HEK293 (cell line): ENCODE results near the gene PXYLP1.

ENCODE experiments used
- CTCF ChIA-PET: fragments of 350-600 bp; formaldehyde crosslinking; extraction: SDS; loops from one replicate; lab custom pipeline; 2021; ENCODE audit warnings: antibody characterized with exemption; lab: Yijun Ruan, JAX
- POLR2A ChIA-PET: fragments of 300-600 bp; formaldehyde crosslinking; extraction: SDS; loops from one replicate; lab custom pipeline; 2020; ENCODE audit warnings: antibody characterized with exemption, inconsistent platforms; lab: Yijun Ruan, JAX
- H3K27ac ChIP-seq: fragments of 200-500 bp; sonication (Bioruptor generic); 2 replicates; pipeline ENCODE4 v1.5.1; 2014; ENCODE audit warnings: low read depth, low read length, control low read depth, inconsistent platforms; ENCODE audit errors: extremely low read depth
- H3K36me3 ChIP-seq, 2 experiments: fragments of 200-500 bp in 1 of 2; sonication (Bioruptor generic) in 1 of 2; 1 replicate in 1 of 2; 2 replicates in 1 of 2; pipeline ENCODE4 v1.5.1; 2014 to 2017; ENCODE audit warnings: inconsistent platforms in 2 of 2, low read length in 2 of 2; ENCODE audit not compliant: control insufficient read depth in 2 of 2, insufficient read depth in 1 of 2
- H3K4me1 ChIP-seq: fragments of 200-500 bp; sonication (Bioruptor generic); 2 replicates; pipeline ENCODE4 v1.5.1; 2014; ENCODE audit warnings: mild to moderate bottlenecking, low read length, inconsistent platforms; ENCODE audit not compliant: control insufficient read depth, insufficient read depth
- H3K4me3 ChIP-seq: 2 replicates; pipeline ENCODE4 v1.5.1; 2011; ENCODE audit warnings: low read depth, mild to moderate bottlenecking, control low read depth, low read length, moderate library complexity
- H3K9me3 ChIP-seq: fragments of 200-500 bp; sonication (Bioruptor generic); 2 replicates; pipeline ENCODE4 v1.5.1; 2014; ENCODE audit warnings: low read depth, low read length, inconsistent platforms; ENCODE audit not compliant: control insufficient read depth, insufficient read depth
- SP7 ChIP-seq: fragments of 450-650 bp; formaldehyde crosslinking; IDR thresholded peaks from 2 replicates; pipeline ENCODE4 v1.5.1; 2016; ENCODE audit warnings: missing biosample characterization, missing genetic modification characterization
- YY2 ChIP-seq: fragments of 450-650 bp; formaldehyde crosslinking; IDR thresholded peaks from 2 replicates; pipeline ENCODE4 v1.5.1; 2016; ENCODE audit warnings: missing biosample characterization, missing genetic modification characterization
- ZBTB48 ChIP-seq: fragments of 450-650 bp; formaldehyde crosslinking; IDR thresholded peaks from 2 replicates; pipeline ENCODE4 v1.5.1; 2016; ENCODE audit warnings: missing biosample characterization, missing genetic modification characterization
- ZBTB7A ChIP-seq: fragments of 450-650 bp; formaldehyde crosslinking; IDR thresholded peaks from 2 replicates; pipeline ENCODE4 v1.5.1; 2016; ENCODE audit warnings: low read depth, missing biosample characterization, missing genetic modification characterization
- ZEB2 ChIP-seq: fragments of 450-650 bp; formaldehyde crosslinking; IDR thresholded peaks from 2 replicates; pipeline ENCODE4 v1.5.1; 2016; ENCODE audit warnings: missing biosample characterization, missing genetic modification characterization
- ZNF140 ChIP-seq: fragments of 450-650 bp; formaldehyde crosslinking; IDR thresholded peaks from 2 replicates; pipeline ENCODE4 v1.5.1; 2016; ENCODE audit warnings: missing biosample characterization, missing genetic modification characterization
- ZNF146 ChIP-seq: fragments of 450-650 bp; formaldehyde crosslinking; IDR thresholded peaks from 2 replicates; pipeline ENCODE4 v1.5.1; 2016; ENCODE audit warnings: missing biosample characterization, missing genetic modification characterization
- ZNF155 ChIP-seq: fragments of 450-650 bp; formaldehyde crosslinking; IDR thresholded peaks from 2 replicates; pipeline ENCODE4 v1.5.1; 2016; ENCODE audit warnings: missing biosample characterization, missing genetic modification characterization
- ZNF214 ChIP-seq: fragments of 450-650 bp; formaldehyde crosslinking; IDR thresholded peaks from 2 replicates; pipeline ENCODE4 v1.5.1; 2017; ENCODE audit warnings: missing biosample characterization, mild to moderate bottlenecking, missing genetic modification characterization, borderline replicate concordance
- ZNF341 ChIP-seq: fragments of 450-650 bp; formaldehyde crosslinking; IDR thresholded peaks from 2 replicates; pipeline ENCODE4; 2016; ENCODE audit warnings: low read depth, missing biosample characterization, missing genetic modification characterization
- ZNF549 ChIP-seq: fragments of 450-650 bp; IDR thresholded peaks from 2 replicates; pipeline ENCODE4 v1.5.1; 2018; ENCODE audit warnings: missing biosample characterization, missing genetic modification characterization, mild to moderate bottlenecking, inconsistent platforms, moderate library complexity
- ZNF658 ChIP-seq: fragments of 450-650 bp; formaldehyde crosslinking; IDR thresholded peaks from 2 replicates; pipeline ENCODE4; 2016; ENCODE audit warnings: missing biosample characterization, missing genetic modification characterization
- ZNF660 ChIP-seq: fragments of 450-650 bp; IDR thresholded peaks from 2 replicates; pipeline ENCODE4 v1.5.1; 2018; ENCODE audit warnings: missing biosample characterization, mild to moderate bottlenecking, missing genetic modification characterization
- ZNF768 ChIP-seq: fragments of 450-650 bp; formaldehyde crosslinking; IDR thresholded peaks from 2 replicates; pipeline ENCODE4 v1.5.1; 2018; ENCODE audit warnings: missing biosample characterization, mild to moderate bottlenecking, missing genetic modification characterization
- ZNF776 ChIP-seq: fragments of 450-650 bp; formaldehyde crosslinking; IDR thresholded peaks from 2 replicates; pipeline ENCODE4 v1.5.0; 2017; ENCODE audit warnings: missing biosample characterization, missing genetic modification characterization, borderline replicate concordance
- ZNF777 ChIP-seq: fragments of 450-650 bp; formaldehyde crosslinking; IDR thresholded peaks from 2 replicates; pipeline ENCODE4 v1.5.1; 2017; ENCODE audit warnings: missing biosample characterization, missing genetic modification characterization, borderline replicate concordance
- ZXDB ChIP-seq: fragments of 450-650 bp; formaldehyde crosslinking; IDR thresholded peaks from 2 replicates; pipeline ENCODE4 v1.5.1; 2016; ENCODE audit warnings: missing biosample characterization, missing genetic modification characterization
- TF ChIP-seq, protein P1 (sequence below): fragments of 450-650 bp; formaldehyde crosslinking; IDR thresholded peaks from 2 replicates; pipeline ENCODE4 v1.5.1; 2016; ENCODE audit warnings: missing biosample characterization, missing genetic modification characterization
- TF ChIP-seq, protein P2 (sequence below): fragments of 450-650 bp; formaldehyde crosslinking; IDR thresholded peaks from 2 replicates; pipeline ENCODE4 v1.5.1; 2016; ENCODE audit warnings: missing biosample characterization, missing genetic modification characterization
- TF ChIP-seq, protein P3 (sequence below): fragments of 450-650 bp; formaldehyde crosslinking; IDR thresholded peaks from 2 replicates; pipeline ENCODE4 v1.5.1; 2016; ENCODE audit warnings: missing biosample characterization, missing genetic modification characterization
- TF ChIP-seq, protein P4 (sequence below): fragments of 450-650 bp; formaldehyde crosslinking; IDR thresholded peaks from 2 replicates; pipeline ENCODE4 v1.5.1; 2017; ENCODE audit warnings: missing biosample characterization, missing genetic modification characterization
- TF ChIP-seq, protein P5 (sequence below): fragments of 450-650 bp; formaldehyde crosslinking; IDR thresholded peaks from 2 replicates; pipeline ENCODE4 v1.5.1; 2016; ENCODE audit warnings: missing biosample characterization, missing genetic modification characterization
- TF ChIP-seq, protein P6 (sequence below): sonication (generic); formaldehyde crosslinking; IDR thresholded peaks from 2 replicates; pipeline ENCODE4 v1.8.1; 2022; ENCODE audit warnings: mild to moderate bottlenecking, moderate library complexity, missing genetic modification reagents

Gene PXYLP1

DNA sequence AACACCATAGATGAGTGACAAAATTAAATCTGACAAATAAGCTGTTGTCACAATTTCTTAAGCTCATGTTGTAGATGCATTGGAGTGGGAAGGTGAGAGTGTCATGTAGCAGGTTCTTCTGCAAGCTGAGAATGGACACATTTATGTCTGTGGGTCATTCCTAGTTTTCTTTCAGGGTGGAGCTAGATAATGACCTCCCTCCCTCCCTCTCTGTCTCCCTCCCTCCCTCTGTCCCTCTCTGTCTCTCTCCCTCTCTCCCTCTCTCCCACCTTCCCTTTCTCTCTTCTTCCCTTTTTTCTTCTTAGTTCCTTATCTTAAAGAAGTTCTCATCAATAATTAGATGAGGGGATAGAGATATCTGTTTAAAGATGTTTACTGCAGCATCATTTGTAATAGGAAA lies 36.0 kb downstream of the PXYLP1 start (continued):
- TF ChIP-seq ZNF155 (tag by site-specific recombination) (no peak), ZNF777 (tag by site-specific recombination) (no peak), ZNF549 (no peak)
- TF ChIP-seq, protein P1, sequence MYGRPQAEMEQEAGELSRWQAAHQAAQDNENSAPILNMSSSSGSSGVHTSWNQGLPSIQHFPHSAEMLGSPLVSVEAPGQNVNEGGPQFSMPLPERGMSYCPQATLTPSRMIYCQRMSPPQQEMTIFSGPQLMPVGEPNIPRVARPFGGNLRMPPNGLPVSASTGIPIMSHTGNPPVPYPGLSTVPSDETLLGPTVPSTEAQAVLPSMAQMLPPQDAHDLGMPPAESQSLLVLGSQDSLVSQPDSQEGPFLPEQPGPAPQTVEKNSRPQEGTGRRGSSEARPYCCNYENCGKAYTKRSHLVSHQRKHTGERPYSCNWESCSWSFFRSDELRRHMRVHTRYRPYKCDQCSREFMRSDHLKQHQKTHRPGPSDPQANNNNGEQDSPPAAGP (tag by site-specific recombination), result no peak

DNA sequence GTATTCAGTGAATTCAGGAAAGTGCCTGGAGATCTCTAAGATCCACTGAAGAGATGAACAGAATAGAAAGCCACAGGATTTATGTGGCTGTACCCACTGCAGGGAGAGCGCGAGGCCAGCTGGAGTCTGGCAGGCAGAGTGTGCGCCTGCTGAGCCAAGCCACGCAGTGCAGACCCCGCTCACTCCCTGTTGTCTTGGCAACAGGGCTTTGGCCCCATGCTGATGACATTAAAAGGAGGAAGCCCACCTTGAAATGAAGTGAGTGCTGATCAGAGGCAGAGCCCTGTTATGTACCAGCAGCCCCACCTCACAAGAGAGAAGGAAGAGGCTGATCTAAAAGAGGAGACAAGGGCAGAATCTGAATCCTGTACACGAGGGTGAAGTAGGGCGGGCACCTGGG lies 36.7 kb downstream of the PXYLP1 start:
- H3K36me3 ChIP-seq, result peaks cover 0 to 10% of the 10 kb centered on the region in 2 experiments; a peak in 1 of 3 replicates
- CTCF ChIA-PET, result interaction anchor here (0.6 to 1.5 kb wide), 2 partner anchors 37 to 225 kb away, joined by 3 to 5 read pairs; partner anchors contain the start of gene PXYLP1
- POLR2A ChIA-PET, result no interaction called here
- H3K9me3 ChIP-seq, result no peaks in the 10 kb centered on the region
- H3K4me3 ChIP-seq, result no peak overlapping the region
- TF ChIP-seq, protein P2, sequence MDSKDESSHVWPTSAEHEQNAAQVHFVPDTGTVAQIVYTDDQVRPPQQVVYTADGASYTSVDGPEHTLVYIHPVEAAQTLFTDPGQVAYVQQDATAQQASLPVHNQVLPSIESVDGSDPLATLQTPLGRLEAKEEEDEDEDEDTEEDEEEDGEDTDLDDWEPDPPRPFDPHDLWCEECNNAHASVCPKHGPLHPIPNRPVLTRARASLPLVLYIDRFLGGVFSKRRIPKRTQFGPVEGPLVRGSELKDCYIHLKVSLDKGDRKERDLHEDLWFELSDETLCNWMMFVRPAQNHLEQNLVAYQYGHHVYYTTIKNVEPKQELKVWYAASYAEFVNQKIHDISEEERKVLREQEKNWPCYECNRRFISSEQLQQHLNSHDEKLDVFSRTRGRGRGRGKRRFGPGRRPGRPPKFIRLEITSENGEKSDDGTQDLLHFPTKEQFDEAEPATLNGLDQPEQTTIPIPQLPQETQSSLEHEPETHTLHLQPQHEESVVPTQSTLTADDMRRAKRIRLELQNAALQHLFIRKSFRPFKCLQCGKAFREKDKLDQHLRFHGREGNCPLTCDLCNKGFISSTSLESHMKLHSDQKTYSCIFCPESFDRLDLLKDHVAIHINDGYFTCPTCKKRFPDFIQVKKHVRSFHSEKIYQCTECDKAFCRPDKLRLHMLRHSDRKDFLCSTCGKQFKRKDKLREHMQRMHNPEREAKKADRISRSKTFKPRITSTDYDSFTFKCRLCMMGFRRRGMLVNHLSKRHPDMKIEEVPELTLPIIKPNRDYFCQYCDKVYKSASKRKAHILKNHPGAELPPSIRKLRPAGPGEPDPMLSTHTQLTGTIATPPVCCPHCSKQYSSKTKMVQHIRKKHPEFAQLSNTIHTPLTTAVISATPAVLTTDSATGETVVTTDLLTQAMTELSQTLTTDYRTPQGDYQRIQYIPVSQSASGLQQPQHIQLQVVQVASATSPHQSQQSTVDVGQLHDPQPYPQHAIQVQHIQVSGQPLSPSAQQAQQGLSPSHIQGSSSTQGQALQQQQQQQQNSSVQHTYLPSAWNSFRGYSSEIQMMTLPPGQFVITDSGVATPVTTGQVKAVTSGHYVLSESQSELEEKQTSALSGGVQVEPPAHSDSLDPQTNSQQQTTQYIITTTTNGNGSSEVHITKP, result no peak
- TF ChIP-seq, protein P3, sequence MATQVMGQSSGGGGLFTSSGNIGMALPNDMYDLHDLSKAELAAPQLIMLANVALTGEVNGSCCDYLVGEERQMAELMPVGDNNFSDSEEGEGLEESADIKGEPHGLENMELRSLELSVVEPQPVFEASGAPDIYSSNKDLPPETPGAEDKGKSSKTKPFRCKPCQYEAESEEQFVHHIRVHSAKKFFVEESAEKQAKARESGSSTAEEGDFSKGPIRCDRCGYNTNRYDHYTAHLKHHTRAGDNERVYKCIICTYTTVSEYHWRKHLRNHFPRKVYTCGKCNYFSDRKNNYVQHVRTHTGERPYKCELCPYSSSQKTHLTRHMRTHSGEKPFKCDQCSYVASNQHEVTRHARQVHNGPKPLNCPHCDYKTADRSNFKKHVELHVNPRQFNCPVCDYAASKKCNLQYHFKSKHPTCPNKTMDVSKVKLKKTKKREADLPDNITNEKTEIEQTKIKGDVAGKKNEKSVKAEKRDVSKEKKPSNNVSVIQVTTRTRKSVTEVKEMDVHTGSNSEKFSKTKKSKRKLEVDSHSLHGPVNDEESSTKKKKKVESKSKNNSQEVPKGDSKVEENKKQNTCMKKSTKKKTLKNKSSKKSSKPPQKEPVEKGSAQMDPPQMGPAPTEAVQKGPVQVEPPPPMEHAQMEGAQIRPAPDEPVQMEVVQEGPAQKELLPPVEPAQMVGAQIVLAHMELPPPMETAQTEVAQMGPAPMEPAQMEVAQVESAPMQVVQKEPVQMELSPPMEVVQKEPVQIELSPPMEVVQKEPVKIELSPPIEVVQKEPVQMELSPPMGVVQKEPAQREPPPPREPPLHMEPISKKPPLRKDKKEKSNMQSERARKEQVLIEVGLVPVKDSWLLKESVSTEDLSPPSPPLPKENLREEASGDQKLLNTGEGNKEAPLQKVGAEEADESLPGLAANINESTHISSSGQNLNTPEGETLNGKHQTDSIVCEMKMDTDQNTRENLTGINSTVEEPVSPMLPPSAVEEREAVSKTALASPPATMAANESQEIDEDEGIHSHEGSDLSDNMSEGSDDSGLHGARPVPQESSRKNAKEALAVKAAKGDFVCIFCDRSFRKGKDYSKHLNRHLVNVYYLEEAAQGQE, result no peak
- TF ChIP-seq ZNF214 (no peak), ZNF140 (tag by site-specific recombination) (no peak), ZNF776 (tag by site-specific recombination) (no peak), ZNF341 (tag by site-specific recombination) (no peak), ZNF658 (tag by site-specific recombination) (no peak), YY2 (tag by site-specific recombination) (no peak), SP7 (tag by site-specific recombination) (no peak), ZBTB48 (tag by site-specific recombination) (no peak), ZNF660 (tag by site-specific recombination) (no peak), ZXDB (tag by site-specific recombination) (no peak), ZNF146 (tag by site-specific recombination) (no peak), ZEB2 (tag by site-specific recombination) (no peak), ZNF768 (no peak), ZBTB7A (tag by site-specific recombination) (no peak)
- TF ChIP-seq, protein P4, sequence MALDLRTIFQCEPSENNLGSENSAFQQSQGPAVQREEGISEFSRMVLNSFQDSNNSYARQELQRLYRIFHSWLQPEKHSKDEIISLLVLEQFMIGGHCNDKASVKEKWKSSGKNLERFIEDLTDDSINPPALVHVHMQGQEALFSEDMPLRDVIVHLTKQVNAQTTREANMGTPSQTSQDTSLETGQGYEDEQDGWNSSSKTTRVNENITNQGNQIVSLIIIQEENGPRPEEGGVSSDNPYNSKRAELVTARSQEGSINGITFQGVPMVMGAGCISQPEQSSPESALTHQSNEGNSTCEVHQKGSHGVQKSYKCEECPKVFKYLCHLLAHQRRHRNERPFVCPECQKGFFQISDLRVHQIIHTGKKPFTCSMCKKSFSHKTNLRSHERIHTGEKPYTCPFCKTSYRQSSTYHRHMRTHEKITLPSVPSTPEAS (tag by site-specific recombination), result no peak
- TF ChIP-seq, protein P5, sequence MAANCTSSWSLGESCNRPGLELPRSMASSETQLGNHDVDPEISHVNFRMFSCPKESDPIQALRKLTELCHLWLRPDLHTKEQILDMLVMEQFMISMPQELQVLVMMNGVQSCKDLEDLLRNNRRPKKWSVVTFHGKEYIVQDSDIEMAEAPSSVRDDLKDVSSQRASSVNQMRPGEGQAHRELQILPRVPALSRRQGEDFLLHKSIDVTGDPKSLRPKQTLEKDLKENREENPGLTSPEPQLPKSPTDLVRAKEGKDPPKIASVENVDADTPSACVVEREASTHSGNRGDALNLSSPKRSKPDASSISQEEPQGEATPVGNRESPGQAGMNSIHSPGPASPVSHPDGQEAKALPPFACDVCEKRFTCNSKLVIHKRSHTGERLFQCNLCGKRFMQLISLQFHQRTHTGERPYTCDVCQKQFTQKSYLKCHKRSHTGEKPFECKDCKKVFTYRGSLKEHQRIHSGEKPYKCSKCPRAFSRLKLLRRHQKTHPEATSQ (tag by site-specific recombination), result no peak
- TF ChIP-seq, protein P6, sequence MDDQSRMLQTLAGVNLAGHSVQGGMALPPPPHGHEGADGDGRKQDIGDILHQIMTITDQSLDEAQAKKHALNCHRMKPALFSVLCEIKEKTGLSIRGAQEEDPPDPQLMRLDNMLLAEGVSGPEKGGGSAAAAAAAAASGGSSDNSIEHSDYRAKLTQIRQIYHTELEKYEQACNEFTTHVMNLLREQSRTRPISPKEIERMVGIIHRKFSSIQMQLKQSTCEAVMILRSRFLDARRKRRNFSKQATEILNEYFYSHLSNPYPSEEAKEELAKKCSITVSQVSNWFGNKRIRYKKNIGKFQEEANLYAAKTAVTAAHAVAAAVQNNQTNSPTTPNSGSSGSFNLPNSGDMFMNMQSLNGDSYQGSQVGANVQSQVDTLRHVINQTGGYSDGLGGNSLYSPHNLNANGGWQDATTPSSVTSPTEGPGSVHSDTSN (CRISPR knock-in tag), result no peak
- TF ChIP-seq, all 188 proteins: peak for 0
- Histone ChIP-seq H3K27ac (no peak overlapping the region), H3K4me1 (no peaks in the 10 kb centered on the region)
